K562 (cell line): ENCODE measurements around the gene MME. TPM values are rescaled to one million over a fixed set of nuclear protein-coding genes. Genes with fewer than 3 reads are reported as not detected.

ENCODE experiments used
- DDX20 ChIP-seq: fragments of 450-650 bp; IDR thresholded peaks from 2 replicates; pipeline ENCODE4 v1.6.1; 2016; ENCODE audit warnings: missing genetic modification characterization, low read depth, mild to moderate bottlenecking, missing compliant biosample characterization, moderate library complexity
- HMGN3 ChIP-seq: IDR thresholded peaks from 2 replicates; pipeline ENCODE4 v1.6.1; 2011; ENCODE audit warnings: borderline replicate concordance, low read depth, mild to moderate bottlenecking, mixed read lengths, low read length; ENCODE audit not compliant: insufficient read length; ENCODE audit errors: extremely low read depth
- KLF16 ChIP-seq: IDR thresholded peaks from 2 replicates; pipeline ENCODE4 v1.6.1; 2016; ENCODE audit warnings: antibody characterized with exemption
- MTA3 ChIP-seq: fragments of 450-650 bp; formaldehyde crosslinking; IDR thresholded peaks from 2 replicates; pipeline ENCODE4 v1.6.1; 2017; ENCODE audit warnings: mild to moderate bottlenecking, borderline replicate concordance
- PHTF2 ChIP-seq: fragments of 250-450 bp; sonication (Bioruptor Pico); IDR thresholded peaks from 2 replicates; pipeline ENCODE4 v1.5.0; 2021; ENCODE audit warnings: mild to moderate bottlenecking
- RBFOX2 ChIP-seq: fragments of 200-400 bp; formaldehyde crosslinking; IDR thresholded peaks from 2 replicates; pipeline ENCODE4 v1.6.1; 2017; ENCODE audit warnings: low read depth, mild to moderate bottlenecking, low read length, moderate library complexity
- SMAD3 ChIP-seq: fragments of 450-650 bp; formaldehyde crosslinking; conservative IDR thresholded peaks from 2 replicates; pipeline ENCODE4 v1.4.0; 2020; ENCODE audit warnings: mild to moderate bottlenecking
- XRCC4 ChIP-seq: IDR thresholded peaks from one replicate; pipeline ENCODE4 v1.6.1; 2011; ENCODE audit not compliant: insufficient read depth, insufficient read length; ENCODE audit errors: extremely low read depth
- ZNF133 ChIP-seq: fragments of 250-450 bp; sonication (Bioruptor Pico); IDR thresholded peaks from 2 replicates; pipeline ENCODE4 v1.4.0; 2020; ENCODE audit warnings: mild to moderate bottlenecking
- ZNF311 ChIP-seq: fragments of 250-450 bp; sonication (Bioruptor Pico); IDR thresholded peaks from 2 replicates; pipeline ENCODE4 v1.4.0; 2020; ENCODE audit warnings: mild to moderate bottlenecking, moderate library complexity
- ZNF584 ChIP-seq: fragments of 200-800 bp; sonication (Bioruptor generic); IDR thresholded peaks from 2 replicates; pipeline ENCODE4 v1.6.1; 2016; ENCODE audit warnings: low read depth, mild to moderate bottlenecking, missing genetic modification characterization, missing compliant biosample characterization
- ZNF79 ChIP-seq: fragments of 250-450 bp; sonication (Bioruptor Pico); IDR thresholded peaks from 2 replicates; pipeline ENCODE4 v1.4.0; 2020; ENCODE audit warnings: low read depth, mild to moderate bottlenecking, moderate library complexity
- polyA plus RNA-seq, 8 experiments: library from polyadenylated mRNA; depleted of rRNA in 4 of 8; stranded (reverse) in 5 of 8; unstranded in 3 of 8; fragments of >200 nt; fragmentation: Nextera tagmentation in 2 of 8; fragmentation: Illumina TruSeq in 1 of 8; extraction: Ambion mirVana in 2 of 8; extraction: Trizol in 1 of 8; gene quantifications; 2 replicates each; pipeline versions ENCODE4 v1.2.1 to v1.2.3, GENCODE V29; 2011 to 2014; ENCODE audit warnings: inconsistent platforms in 1 of 8, missing spikeins in 1 of 8
- total RNA-seq, 7 experiments: library from RNA; depleted of rRNA in 6 of 7; stranded (reverse); fragments of >200 nt in 6 of 7; fragmentation: Illumina TruSeq in 2 of 7; extraction: Trizol in 2 of 7; gene quantifications; 2 replicates each; pipeline versions ENCODE4 v1.2.1 to v1.2.3, GENCODE V29; 2011 to 2021; ENCODE audit warnings: low replicate concordance in 1 of 7
- TF ChIP-seq, protein P1 (sequence below), 2 experiments: fragments of 450-650 bp; IDR thresholded peaks; 2 replicates each; pipeline ENCODE4 v1.6.1; 2016; ENCODE audit warnings: mild to moderate bottlenecking in 2 of 2, borderline replicate concordance in 1 of 2, low read depth in 1 of 2, moderate library complexity in 1 of 2
- TF ChIP-seq, protein P2 (sequence below): fragments of 450-650 bp; formaldehyde crosslinking; IDR thresholded peaks from 2 replicates; pipeline ENCODE4 v1.4.0; 2022; ENCODE audit warnings: missing genetic modification characterization
- TF ChIP-seq, protein P3 (sequence below): fragments of 450-650 bp; formaldehyde crosslinking; conservative IDR thresholded peaks from 2 replicates; pipeline ENCODE4 v1.4.0; 2022; ENCODE audit warnings: mild to moderate bottlenecking, missing genetic modification characterization
- TF ChIP-seq, protein P4 (sequence below): sonication (generic); formaldehyde crosslinking; IDR thresholded peaks from 2 replicates; pipeline ENCODE4 v1.8.1; 2023; ENCODE audit warnings: mild to moderate bottlenecking, missing genetic modification reagents

Gene MME
- total and polyA plus RNA-seq, 9 of the 15 experiments (the other 6 are each of a cell fraction or from before 2014, with no cell fraction given): 0.80 to 8.6 (median 2.5) TPM

DNA sequence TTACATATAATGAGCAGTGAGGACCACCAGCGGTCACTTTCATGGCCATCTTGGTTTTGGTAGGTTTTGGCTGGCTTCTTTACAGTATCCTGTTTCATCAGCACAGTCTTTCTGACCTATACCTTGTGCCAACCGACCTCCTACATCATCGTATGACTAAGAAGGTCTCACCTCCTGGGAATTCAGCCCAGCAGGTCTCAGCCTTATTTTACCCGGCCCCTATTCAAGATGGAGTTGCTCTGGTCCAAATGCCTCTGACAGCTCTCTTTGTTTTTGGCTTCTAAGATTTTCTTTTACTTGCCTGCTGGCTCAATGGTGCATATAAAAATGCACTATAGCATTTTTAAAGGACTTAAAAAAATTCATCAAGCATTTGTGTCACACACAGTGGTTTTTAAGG lies 3.2 kb upstream of the MME start (continued):
- TF ChIP-seq DDX20 (tag): peak; percentile 82; the same call in 1 of the 2 replicates
- peak; percentile 86 for TF ChIP-seq ZNF311 (CRISPR knock-in tag)
- TF ChIP-seq ZNF133 (CRISPR knock-in tag): no peak
- TF ChIP-seq ZNF79: peak; percentile 92
- TF ChIP-seq, protein P1, sequence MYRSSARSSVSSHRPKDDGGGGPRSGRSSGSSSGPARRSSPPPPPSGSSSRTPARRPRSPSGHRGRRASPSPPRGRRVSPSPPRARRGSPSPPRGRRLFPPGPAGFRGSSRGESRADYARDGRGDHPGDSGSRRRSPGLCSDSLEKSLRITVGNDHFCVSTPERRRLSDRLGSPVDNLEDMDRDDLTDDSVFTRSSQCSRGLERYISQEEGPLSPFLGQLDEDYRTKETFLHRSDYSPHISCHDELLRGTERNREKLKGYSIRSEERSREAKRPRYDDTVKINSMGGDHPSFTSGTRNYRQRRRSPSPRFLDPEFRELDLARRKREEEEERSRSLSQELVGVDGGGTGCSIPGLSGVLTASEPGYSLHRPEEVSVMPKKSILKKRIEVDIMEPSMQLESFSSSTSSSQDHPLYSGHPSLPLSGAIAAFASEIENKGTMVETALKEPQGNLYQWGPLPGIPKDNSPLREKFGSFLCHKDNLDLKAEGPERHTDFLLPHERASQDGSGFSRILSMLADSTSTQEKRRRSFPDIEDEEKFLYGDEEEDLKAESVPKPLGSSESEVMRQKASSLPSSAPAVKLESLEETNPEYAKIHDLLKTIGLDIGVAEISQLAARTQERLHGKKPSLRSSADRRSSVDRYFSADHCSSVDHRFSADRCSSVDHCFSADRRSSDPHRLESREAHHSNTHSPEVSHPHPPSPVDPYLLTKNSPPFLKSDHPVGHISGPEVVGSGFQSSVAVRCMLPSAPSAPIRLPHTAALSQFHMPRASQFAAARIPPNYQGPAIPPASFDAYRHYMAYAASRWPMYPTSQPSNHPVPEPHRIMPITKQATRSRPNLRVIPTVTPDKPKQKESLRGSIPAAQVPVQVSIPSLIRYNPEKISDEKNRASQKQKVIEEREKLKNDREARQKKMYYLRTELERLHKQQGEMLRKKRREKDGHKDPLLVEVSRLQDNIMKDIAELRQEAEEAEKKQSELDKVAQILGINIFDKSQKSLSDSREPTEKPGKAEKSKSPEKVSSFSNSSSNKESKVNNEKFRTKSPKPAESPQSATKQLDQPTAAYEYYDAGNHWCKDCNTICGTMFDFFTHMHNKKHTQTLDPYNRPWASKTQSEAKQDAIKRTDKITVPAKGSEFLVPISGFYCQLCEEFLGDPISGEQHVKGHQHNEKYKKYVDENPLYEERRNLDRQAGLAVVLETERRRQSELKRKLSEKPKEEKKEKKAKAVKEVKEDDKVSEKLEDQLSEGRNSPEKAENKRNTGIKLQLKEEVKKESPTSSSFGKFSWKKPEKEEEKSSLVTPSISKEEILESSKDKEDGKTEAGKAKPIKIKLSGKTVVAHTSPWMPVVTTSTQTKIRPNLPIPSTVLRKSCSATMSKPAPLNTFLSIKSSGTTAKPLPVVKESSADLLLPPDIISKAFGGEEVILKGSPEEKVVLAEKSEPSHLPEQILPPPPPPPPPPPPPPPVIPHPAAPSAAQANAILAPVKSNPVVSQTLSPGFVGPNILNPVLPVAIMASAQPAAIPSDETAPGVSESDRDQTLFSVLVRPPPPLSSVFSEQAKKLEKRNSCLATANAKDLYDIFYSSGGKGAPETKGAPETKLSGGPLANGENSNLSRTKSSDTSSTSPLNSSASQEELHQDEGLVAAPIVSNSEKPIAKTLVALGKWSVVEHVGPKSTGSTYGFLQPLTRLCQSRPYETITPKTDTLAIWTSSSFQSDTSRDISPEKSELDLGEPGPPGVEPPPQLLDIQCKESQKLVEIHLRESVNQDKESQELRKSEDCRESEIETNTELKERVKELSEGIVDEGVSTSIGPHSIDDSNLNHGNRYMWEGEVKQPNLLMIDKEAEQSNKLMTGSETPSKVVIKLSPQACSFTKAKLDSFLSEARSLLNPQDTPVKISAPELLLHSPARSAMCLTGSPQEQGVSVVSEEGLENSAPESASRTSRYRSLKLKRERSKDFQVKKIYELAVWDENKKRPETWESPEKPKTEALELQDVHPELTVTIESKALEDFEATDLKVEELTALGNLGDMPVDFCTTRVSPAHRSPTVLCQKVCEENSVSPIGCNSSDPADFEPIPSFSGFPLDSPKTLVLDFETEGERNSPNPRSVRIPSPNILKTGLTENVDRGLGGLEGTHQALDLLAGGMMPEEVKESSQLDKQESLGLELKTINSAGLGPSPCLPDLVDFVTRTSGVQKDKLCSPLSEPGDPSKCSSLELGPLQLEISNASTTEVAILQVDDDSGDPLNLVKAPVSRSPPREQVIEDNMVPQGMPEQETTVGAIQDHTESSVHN (IDR thresholded peaks at IDR 0.05; ENCODE audit: borderline replicate concordance in 1 of 2, low read depth in 1 of 2): no peak
- TF ChIP-seq RBFOX2: no peak
- no peak for TF ChIP-seq MTA3
- TF ChIP-seq, protein P2, sequence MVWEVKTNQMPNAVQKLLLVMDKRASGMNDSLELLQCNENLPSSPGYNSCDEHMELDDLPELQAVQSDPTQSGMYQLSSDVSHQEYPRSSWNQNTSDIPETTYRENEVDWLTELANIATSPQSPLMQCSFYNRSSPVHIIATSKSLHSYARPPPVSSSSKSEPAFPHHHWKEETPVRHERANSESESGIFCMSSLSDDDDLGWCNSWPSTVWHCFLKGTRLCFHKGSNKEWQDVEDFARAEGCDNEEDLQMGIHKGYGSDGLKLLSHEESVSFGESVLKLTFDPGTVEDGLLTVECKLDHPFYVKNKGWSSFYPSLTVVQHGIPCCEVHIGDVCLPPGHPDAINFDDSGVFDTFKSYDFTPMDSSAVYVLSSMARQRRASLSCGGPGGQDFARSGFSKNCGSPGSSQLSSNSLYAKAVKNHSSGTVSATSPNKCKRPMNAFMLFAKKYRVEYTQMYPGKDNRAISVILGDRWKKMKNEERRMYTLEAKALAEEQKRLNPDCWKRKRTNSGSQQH (CRISPR knock-in tag): peak; percentile 71; the same call in 1 of the 2 replicates
- TF ChIP-seq, protein P3, sequence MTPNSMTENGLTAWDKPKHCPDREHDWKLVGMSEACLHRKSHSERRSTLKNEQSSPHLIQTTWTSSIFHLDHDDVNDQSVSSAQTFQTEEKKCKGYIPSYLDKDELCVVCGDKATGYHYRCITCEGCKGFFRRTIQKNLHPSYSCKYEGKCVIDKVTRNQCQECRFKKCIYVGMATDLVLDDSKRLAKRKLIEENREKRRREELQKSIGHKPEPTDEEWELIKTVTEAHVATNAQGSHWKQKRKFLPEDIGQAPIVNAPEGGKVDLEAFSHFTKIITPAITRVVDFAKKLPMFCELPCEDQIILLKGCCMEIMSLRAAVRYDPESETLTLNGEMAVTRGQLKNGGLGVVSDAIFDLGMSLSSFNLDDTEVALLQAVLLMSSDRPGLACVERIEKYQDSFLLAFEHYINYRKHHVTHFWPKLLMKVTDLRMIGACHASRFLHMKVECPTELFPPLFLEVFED (CRISPR knock-in tag): no peak
- no peak for TF ChIP-seq PHTF2 (CRISPR knock-in tag)
- TF ChIP-seq KLF16: no peak
- TF ChIP-seq, protein P4, sequence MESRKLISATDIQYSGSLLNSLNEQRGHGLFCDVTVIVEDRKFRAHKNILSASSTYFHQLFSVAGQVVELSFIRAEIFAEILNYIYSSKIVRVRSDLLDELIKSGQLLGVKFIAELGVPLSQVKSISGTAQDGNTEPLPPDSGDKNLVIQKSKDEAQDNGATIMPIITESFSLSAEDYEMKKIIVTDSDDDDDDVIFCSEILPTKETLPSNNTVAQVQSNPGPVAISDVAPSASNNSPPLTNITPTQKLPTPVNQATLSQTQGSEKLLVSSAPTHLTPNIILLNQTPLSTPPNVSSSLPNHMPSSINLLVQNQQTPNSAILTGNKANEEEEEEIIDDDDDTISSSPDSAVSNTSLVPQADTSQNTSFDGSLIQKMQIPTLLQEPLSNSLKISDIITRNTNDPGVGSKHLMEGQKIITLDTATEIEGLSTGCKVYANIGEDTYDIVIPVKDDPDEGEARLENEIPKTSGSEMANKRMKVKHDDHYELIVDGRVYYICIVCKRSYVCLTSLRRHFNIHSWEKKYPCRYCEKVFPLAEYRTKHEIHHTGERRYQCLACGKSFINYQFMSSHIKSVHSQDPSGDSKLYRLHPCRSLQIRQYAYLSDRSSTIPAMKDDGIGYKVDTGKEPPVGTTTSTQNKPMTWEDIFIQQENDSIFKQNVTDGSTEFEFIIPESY: no peak
- TF ChIP-seq SMAD3 (CRISPR knock-in tag): peak; percentile 91
- peak; percentile 85 for TF ChIP-seq ZNF584 (CRISPR knock-in tag)
- TF ChIP-seq HMGN3: no peak
- no peak for TF ChIP-seq XRCC4
